HepG2 (cell line): ENCODE measurements around the gene GNB1. TPM values are rescaled to one million over a fixed set of nuclear protein-coding genes. Genes with fewer than 3 reads are reported as not detected.

Source experiments
- ATAC-seq: fragments of 200-7000 bp; cut with Tn5 transposase; 3 replicates; pipeline ENCODE4 v1.9.1; 2020; ENCODE audit warnings: mild to moderate bottlenecking, moderate library complexity
- BruUV-seq: library from RNA; stranded (reverse); fragments of 400-500 nt; replicated peaks from 2 replicates; lab custom pipeline; 2021; lab: Mats Ljungman, UMichigan
- CTCF ChIA-PET: fragments of 300-600 bp; formaldehyde crosslinking; extraction: SDS; loops from one replicate; lab custom pipeline; 2021; ENCODE audit warnings: low total read pairs, inconsistent platforms, low intra/inter-chr PET ratio; lab: Yijun Ruan, JAX
- POLR2A ChIA-PET: fragments of 350-600 bp; sonication (Branson Sonifier 250); formaldehyde crosslinking; loops from one replicate; lab custom pipeline; 2020; ENCODE audit warnings: antibody characterized with exemption, inconsistent platforms; lab: Yijun Ruan, JAX
- DNase-seq: peaks from one replicate; pipeline ENCODE4 v3.0.0-alpha.2; 2015; ENCODE audit warnings: low spot score
- FAIRE-seq: peaks from 3 replicates; lab custom pipeline; 2011; peaks lifted over from hg19 to GRCh38; lab: Jason Lieb, UNC
- H2AFZ ChIP-seq: one replicate; pipeline ENCODE4 v1.6.1; 2011; ENCODE audit warnings: low read length, inconsistent platforms
- H3K27ac ChIP-seq: fragments of 300-600 bp; 3 replicates; pipeline ENCODE4 v1.8.0; 2011; ENCODE audit warnings: mixed run types, mild to moderate bottlenecking, mixed read lengths, low read length, inconsistent platforms; ENCODE audit not compliant: insufficient read depth; ENCODE audit errors: extremely low read length
- H3K27me3 ChIP-seq, 2 experiments: fragments of 200-600 bp in 1 of 2; 2 replicates in 1 of 2; 3 replicates in 1 of 2; pipeline versions ENCODE4 v1.6.0 to v1.8.0; 2011; ENCODE audit warnings: low read length in 2 of 2, mild to moderate bottlenecking in 2 of 2, moderate library complexity in 2 of 2, inconsistent platforms in 1 of 2; ENCODE audit not compliant: insufficient read depth in 2 of 2, control insufficient read depth in 1 of 2
- H3K36me3 ChIP-seq, 2 experiments: fragments of 200-600 bp in 1 of 2; replicated peaks in 1 of 2; 2 replicates in 1 of 2; 3 replicates in 1 of 2; pipeline versions ENCODE4 v1.5.1 to v1.8.0; 2011; ENCODE audit warnings: low read length in 2 of 2, inconsistent platforms in 1 of 2; ENCODE audit not compliant: insufficient read depth in 2 of 2, control insufficient read depth in 1 of 2
- H3K4me1 ChIP-seq: 2 replicates; pipeline ENCODE4 v1.5.1; 2012; ENCODE audit warnings: low read length, inconsistent platforms; ENCODE audit not compliant: insufficient read depth
- H3K4me2 ChIP-seq: 2 replicates; pipeline ENCODE4 v1.6.0; 2011; ENCODE audit warnings: low read depth, low read length, inconsistent platforms
- H3K4me3 ChIP-seq, 3 experiments: fragments of 200-600 bp in 1 of 3; sonication (generic), shearing (Covaris generic) in 1 of 3; replicated peaks in 1 of 3; 2 replicates each; pipeline ENCODE4 v1.5.1; 2011 to 2016; ENCODE audit warnings: low read length in 3 of 3, inconsistent platforms in 2 of 3, low read depth in 2 of 3, mild to moderate bottlenecking in 2 of 3, control low read depth in 1 of 3, mixed read lengths in 1 of 3; ENCODE audit not compliant: insufficient read depth in 1 of 3
- H3K79me2 ChIP-seq: one replicate; pipeline ENCODE4 v1.6.1; 2011; ENCODE audit warnings: low read length, inconsistent platforms; ENCODE audit not compliant: insufficient read depth
- H3K9ac ChIP-seq: 2 replicates; pipeline ENCODE4 v1.6.0; 2011; ENCODE audit warnings: mild to moderate bottlenecking, low read depth, low read length, inconsistent platforms; ENCODE audit not compliant: insufficient read depth
- H3K9me3 ChIP-seq: 2 replicates; pipeline ENCODE4 v1.5.1; 2012; ENCODE audit warnings: mild to moderate bottlenecking, low read length
- H4K20me1 ChIP-seq: 2 replicates; pipeline ENCODE4 v1.6.0; 2011; ENCODE audit warnings: inconsistent platforms, mild to moderate bottlenecking, low read length, moderate library complexity; ENCODE audit not compliant: insufficient read depth
- ATF7-NPFF ChIP-seq: sonication (generic); formaldehyde crosslinking; IDR thresholded peaks from 2 replicates; pipeline ENCODE4 v1.8.1; 2023; ENCODE audit warnings: mild to moderate bottlenecking, low read depth, missing genetic modification reagents, moderate library complexity
- GATAD2A ChIP-seq: IDR thresholded peaks from 2 replicates; pipeline ENCODE4 v1.6.1; 2016
- GZF1 ChIP-seq: sonication (generic); formaldehyde crosslinking; IDR thresholded peaks from 2 replicates; pipeline ENCODE4 v1.5.1; 2020; ENCODE audit warnings: mild to moderate bottlenecking, missing genetic modification reagents
- HNRNPL ChIP-seq: fragments of 200-400 bp; formaldehyde crosslinking; IDR thresholded peaks from 2 replicates; pipeline ENCODE4 v1.6.1; 2017; ENCODE audit warnings: mild to moderate bottlenecking, low read depth, low read length
- HOXA9 ChIP-seq: sonication (generic); formaldehyde crosslinking; IDR thresholded peaks from 2 replicates; pipeline ENCODE4 v1.8.1; 2022; ENCODE audit warnings: missing genetic modification reagents, mild to moderate bottlenecking, moderate library complexity, borderline replicate concordance
- KMT2A ChIP-seq: sonication (generic); formaldehyde crosslinking; IDR thresholded peaks from 2 replicates; pipeline ENCODE4 v1.4.0; 2020; ENCODE audit warnings: missing genetic modification reagents
- MBD4 ChIP-seq: IDR thresholded peaks from 2 replicates; pipeline ENCODE4 v1.6.1; 2012; ENCODE audit warnings: low read length, inconsistent platforms, borderline replicate concordance
- NFATC3 ChIP-seq: sonication (generic); formaldehyde crosslinking; IDR thresholded peaks from 2 replicates; pipeline ENCODE4 v1.5.1; 2020; ENCODE audit warnings: mild to moderate bottlenecking, missing genetic modification reagents
- NFE2L1 ChIP-seq: sonication (generic); formaldehyde crosslinking; IDR thresholded peaks from 2 replicates; pipeline ENCODE4 v1.4.0; 2020; ENCODE audit warnings: missing genetic modification reagents, mild to moderate bottlenecking, borderline replicate concordance
- ZBTB1 ChIP-seq: sonication (generic); formaldehyde crosslinking; IDR thresholded peaks from 2 replicates; pipeline ENCODE4 v1.4.0; 2020; ENCODE audit warnings: missing genetic modification reagents, borderline replicate concordance
- ZBTB7A ChIP-seq: sonication (generic); formaldehyde crosslinking; IDR thresholded peaks from 2 replicates; pipeline ENCODE4 v1.8.0; 2022; ENCODE audit warnings: mild to moderate bottlenecking, missing genetic modification reagents
- ZFP37 ChIP-seq: sonication (generic); formaldehyde crosslinking; IDR thresholded peaks from 2 replicates; pipeline ENCODE4 v1.4.0; 2020; ENCODE audit warnings: missing genetic modification reagents, borderline replicate concordance
- ZFX ChIP-seq: sonication (generic); formaldehyde crosslinking; IDR thresholded peaks from 2 replicates; pipeline ENCODE4 v1.4.0; 2020; ENCODE audit warnings: mild to moderate bottlenecking, low read depth, missing genetic modification reagents, moderate library complexity
- ZNF180 ChIP-seq: sonication (generic); formaldehyde crosslinking; IDR thresholded peaks from 2 replicates; pipeline ENCODE4 v1.4.0; 2020; ENCODE audit warnings: low read depth, missing genetic modification reagents, borderline replicate concordance
- WGBS: methylation state at CpG from one replicate; pipeline ENCODE4 v1.1.6; 2017; ENCODE audit warnings: low lambda C conversion rate; 5-methylcytosine and 5-hydroxymethylcytosine counted together
- in situ Hi-C: cut with HindIII; loops from 2 replicates; pipeline ENCODE4 v1.10.0; 2017; ENCODE audit warnings: low pct_unique_long_range_greater_than_20kb; ENCODE audit not compliant: extremely low pct_ligation_motif_present
- intact Hi-C: fragments of 100-400 bp; cut with micrococcal nuclease; formaldehyde crosslinking; loops from one replicate; pipeline ENCODE4 v1.10.0; 2022; ENCODE audit not compliant: unreplicated experiment
- polyA plus RNA-seq, 8 experiments: library from polyadenylated mRNA; depleted of rRNA in 3 of 8; stranded (reverse) in 7 of 8; unstranded in 1 of 8; fragments of >200 nt; fragmentation: Illumina TruSeq in 4 of 8; extraction: Trizol in 4 of 8; gene quantifications; 2 replicates each; pipeline versions ENCODE4 v1.2.1 to v1.2.3, GENCODE V29; 2011 to 2016; ENCODE audit warnings: low read depth in 4 of 8, missing spikeins in 1 of 8, mixed read lengths in 1 of 8; ENCODE audit not compliant: insufficient read depth in 1 of 8
- total RNA-seq, 5 experiments: library from RNA; depleted of rRNA; stranded (reverse); fragments of >200 nt; fragmentation: Illumina TruSeq; extraction: Trizol; gene quantifications; 2 replicates each; pipeline ENCODE4 v1.2.3, GENCODE V29; 2016; ENCODE audit warnings: low read depth in 1 of 5
- TF ChIP-seq, protein P1 (sequence below): sonication (generic); formaldehyde crosslinking; IDR thresholded peaks from 2 replicates; pipeline ENCODE4 v1.4.0; 2020; ENCODE audit warnings: mild to moderate bottlenecking, missing genetic modification reagents
- TF ChIP-seq, protein P2 (sequence below): sonication (generic); formaldehyde crosslinking; IDR thresholded peaks from 2 replicates; pipeline ENCODE4 v1.4.0; 2020; ENCODE audit warnings: missing genetic modification reagents
- TF ChIP-seq, protein P3 (sequence below): sonication (generic); formaldehyde crosslinking; IDR thresholded peaks from 2 replicates; pipeline ENCODE4 v1.9.0; 2021; ENCODE audit warnings: missing genetic modification reagents, borderline replicate concordance

GNB1 gene
- total and polyA plus RNA-seq, 2 of the 13 experiments (the other 11 are each of a cell fraction or from before 2014, with no cell fraction given) = 66.2 to 327 TPM

DNA sequence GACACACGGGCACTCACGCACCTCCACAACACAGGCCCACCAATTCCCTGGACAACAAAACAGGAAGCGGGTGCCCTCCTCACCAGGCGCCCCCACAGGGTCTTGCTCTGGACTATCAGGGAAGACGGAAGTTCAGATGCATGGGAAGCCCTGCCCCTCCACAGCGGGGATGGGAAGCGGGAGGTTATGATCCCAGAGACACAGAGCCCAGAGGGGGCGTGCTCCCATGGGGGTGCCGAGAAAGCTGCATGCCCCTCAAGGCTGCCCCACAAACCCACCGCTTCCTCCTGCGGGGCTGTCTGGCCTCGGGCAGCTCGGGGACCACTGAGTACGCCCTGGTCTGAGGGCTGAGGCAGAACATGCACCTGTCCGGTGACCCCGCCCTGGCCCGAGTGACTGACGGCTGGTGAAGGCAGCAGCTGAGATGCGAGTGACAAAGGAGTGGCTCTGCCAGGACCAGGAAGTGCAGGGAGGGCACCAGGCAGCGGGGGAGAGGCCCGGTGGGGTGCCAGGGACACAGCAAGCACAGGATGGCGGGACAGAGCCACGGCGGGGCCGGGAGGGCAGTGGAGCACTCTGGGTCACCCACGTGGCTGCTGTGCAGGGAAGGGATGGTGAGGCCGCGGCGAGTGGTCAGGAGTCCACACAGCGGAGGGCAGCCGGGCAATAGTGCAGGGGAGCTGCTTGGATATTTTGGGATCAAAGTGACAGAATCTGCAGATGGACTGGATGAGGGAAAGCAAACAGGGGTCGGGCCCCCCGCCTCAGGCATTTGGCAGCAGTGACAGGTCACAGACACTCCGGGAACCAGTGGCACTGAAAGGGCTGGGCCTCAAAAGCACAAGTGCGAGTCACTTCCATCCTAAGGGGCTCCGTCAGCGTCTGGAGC lies 131.2 kb downstream of the GNB1 start:
- H3K27ac ChIP-seq = peak overlapping the region; percentile 31
- ATAC-seq (no peak), FAIRE-seq (no peak), DNase-seq (no peak)
- H3K9ac ChIP-seq = 0 out of 2 replicates have a peak overlapping the region, but pooled peaks have one; percentile 4
- CTCF ChIA-PET = no interaction called here
- no peaks in the 10 kb centered on the region for H3K9me3 ChIP-seq
- no peak overlapping the region for H2AFZ ChIP-seq
- TF ChIP-seq, protein P1, sequence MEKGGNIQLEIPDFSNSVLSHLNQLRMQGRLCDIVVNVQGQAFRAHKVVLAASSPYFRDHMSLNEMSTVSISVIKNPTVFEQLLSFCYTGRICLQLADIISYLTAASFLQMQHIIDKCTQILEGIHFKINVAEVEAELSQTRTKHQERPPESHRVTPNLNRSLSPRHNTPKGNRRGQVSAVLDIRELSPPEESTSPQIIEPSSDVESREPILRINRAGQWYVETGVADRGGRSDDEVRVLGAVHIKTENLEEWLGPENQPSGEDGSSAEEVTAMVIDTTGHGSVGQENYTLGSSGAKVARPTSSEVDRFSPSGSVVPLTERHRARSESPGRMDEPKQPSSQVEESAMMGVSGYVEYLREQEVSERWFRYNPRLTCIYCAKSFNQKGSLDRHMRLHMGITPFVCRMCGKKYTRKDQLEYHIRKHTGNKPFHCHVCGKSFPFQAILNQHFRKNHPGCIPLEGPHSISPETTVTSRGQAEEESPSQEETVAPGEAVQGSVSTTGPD = no peak
- TF ChIP-seq HOXA9 (CRISPR knock-in tag) (no peak), ZFP37 (no peak), ZFX (CRISPR knock-in tag) (no peak), ZBTB1 (no peak), KMT2A (no peak), HNRNPL (0 out of 2 replicates have a peak, but pooled peaks have one; percentile 2), NFE2L1 (no peak), ATF7-NPFF (no peak), GZF1 (CRISPR knock-in tag) (no peak), ZBTB7A (CRISPR knock-in tag) (no peak), GATAD2A (CRISPR knock-in tag) (no peak), NFATC3 (CRISPR knock-in tag) (no peak), ZNF180 (CRISPR knock-in tag) (no peak), MBD4 (no peak)
- TF ChIP-seq, protein P2, sequence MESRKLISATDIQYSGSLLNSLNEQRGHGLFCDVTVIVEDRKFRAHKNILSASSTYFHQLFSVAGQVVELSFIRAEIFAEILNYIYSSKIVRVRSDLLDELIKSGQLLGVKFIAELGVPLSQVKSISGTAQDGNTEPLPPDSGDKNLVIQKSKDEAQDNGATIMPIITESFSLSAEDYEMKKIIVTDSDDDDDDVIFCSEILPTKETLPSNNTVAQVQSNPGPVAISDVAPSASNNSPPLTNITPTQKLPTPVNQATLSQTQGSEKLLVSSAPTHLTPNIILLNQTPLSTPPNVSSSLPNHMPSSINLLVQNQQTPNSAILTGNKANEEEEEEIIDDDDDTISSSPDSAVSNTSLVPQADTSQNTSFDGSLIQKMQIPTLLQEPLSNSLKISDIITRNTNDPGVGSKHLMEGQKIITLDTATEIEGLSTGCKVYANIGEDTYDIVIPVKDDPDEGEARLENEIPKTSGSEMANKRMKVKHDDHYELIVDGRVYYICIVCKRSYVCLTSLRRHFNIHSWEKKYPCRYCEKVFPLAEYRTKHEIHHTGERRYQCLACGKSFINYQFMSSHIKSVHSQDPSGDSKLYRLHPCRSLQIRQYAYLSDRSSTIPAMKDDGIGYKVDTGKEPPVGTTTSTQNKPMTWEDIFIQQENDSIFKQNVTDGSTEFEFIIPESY (CRISPR knock-in tag) = peak; percentile 59
- TF ChIP-seq, protein P3, sequence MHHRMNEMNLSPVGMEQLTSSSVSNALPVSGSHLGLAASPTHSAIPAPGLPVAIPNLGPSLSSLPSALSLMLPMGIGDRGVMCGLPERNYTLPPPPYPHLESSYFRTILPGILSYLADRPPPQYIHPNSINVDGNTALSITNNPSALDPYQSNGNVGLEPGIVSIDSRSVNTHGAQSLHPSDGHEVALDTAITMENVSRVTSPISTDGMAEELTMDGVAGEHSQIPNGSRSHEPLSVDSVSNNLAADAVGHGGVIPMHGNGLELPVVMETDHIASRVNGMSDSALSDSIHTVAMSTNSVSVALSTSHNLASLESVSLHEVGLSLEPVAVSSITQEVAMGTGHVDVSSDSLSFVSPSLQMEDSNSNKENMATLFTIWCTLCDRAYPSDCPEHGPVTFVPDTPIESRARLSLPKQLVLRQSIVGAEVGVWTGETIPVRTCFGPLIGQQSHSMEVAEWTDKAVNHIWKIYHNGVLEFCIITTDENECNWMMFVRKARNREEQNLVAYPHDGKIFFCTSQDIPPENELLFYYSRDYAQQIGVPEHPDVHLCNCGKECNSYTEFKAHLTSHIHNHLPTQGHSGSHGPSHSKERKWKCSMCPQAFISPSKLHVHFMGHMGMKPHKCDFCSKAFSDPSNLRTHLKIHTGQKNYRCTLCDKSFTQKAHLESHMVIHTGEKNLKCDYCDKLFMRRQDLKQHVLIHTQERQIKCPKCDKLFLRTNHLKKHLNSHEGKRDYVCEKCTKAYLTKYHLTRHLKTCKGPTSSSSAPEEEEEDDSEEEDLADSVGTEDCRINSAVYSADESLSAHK (CRISPR knock-in tag) = no peak
- H3K4me3 ChIP-seq = no peak overlapping the region
- intact Hi-C loops (no loop called here), in situ Hi-C loops (no loop called here)
- no peaks in the 10 kb centered on the region for H4K20me1 ChIP-seq
- H3K79me2 ChIP-seq = no peaks in the 10 kb centered on the region
- H3K36me3 ChIP-seq = peaks cover 41 to 83% of the 10 kb centered on the region in 2 experiments
- 97% methylated on average over 16 of the region's 37 CpGs for WGBS
- POLR2A ChIA-PET = no interaction called here
- H3K27me3 ChIP-seq = no peaks in the 10 kb centered on the region
- peaks cover 21% of the 10 kb centered on the region for H3K4me1 ChIP-seq
- no peak overlapping the region for H3K4me2 ChIP-seq
- BruUV-seq = no TSS peak
